Liver (tissue), 9 donors: ENCODE results near the gene CSNK1A1L. TPM values are rescaled to one million over a fixed set of nuclear protein-coding genes. Genes with fewer than 3 reads are reported as not detected.

Source experiments
- DNase-seq: peaks from one replicate; pipeline ENCODE4 v3.0.0-alpha.2; 2017; ENCODE audit warnings: low spot score
- H3K27ac ChIP-seq, 2 donors: one replicate each; pipeline ENCODE4 v1.7.0; 2013; ENCODE audit warnings: inconsistent platforms in 2 of 2, low read length in 2 of 2, control low read depth in 1 of 2, low read depth in 1 of 2, mild to moderate bottlenecking in 1 of 2
- H3K27me3 ChIP-seq, 4 donors: one replicate each; pipeline versions ENCODE4 v1.6.1 to v1.7.0; 2013; ENCODE audit warnings: low read length in 3 of 4, inconsistent platforms in 1 of 4, mild to moderate bottlenecking in 1 of 4, moderate library complexity in 1 of 4; ENCODE audit not compliant: control insufficient read depth in 4 of 4, insufficient read depth in 4 of 4
- H3K36me3 ChIP-seq, 4 donors: one replicate each; pipeline versions ENCODE4 v1.6.1 to v1.7.0; 2013; ENCODE audit warnings: low read length in 3 of 4, mild to moderate bottlenecking in 3 of 4, low read depth in 1 of 4, moderate library complexity in 1 of 4; ENCODE audit not compliant: control insufficient read depth in 4 of 4, insufficient read depth in 3 of 4
- H3K4me1 ChIP-seq, 4 donors: one replicate each; pipeline versions ENCODE4 v1.6.1 to v1.7.0; 2013; ENCODE audit warnings: low read length in 3 of 4, mild to moderate bottlenecking in 3 of 4, moderate library complexity in 1 of 4; ENCODE audit not compliant: control insufficient read depth in 4 of 4, insufficient read depth in 4 of 4
- H3K4me3 ChIP-seq, 3 donors: one replicate each; pipeline versions ENCODE4 v1.6.1 to v1.7.0; 2013; ENCODE audit warnings: low read length in 3 of 3, control low read depth in 1 of 3, low read depth in 1 of 3, mild to moderate bottlenecking in 1 of 3
- H3K9ac ChIP-seq, 2 donors: one replicate each; pipeline ENCODE4 v1.7.0; 2013; ENCODE audit warnings: low read length in 2 of 2, mild to moderate bottlenecking in 2 of 2, moderate library complexity in 2 of 2, control low read depth in 1 of 2, low read depth in 1 of 2
- H3K9me3 ChIP-seq, 4 donors: one replicate each; pipeline versions ENCODE4 v1.6.1 to v1.7.0; 2013; ENCODE audit warnings: low read length in 3 of 4; ENCODE audit not compliant: control insufficient read depth in 4 of 4
- EGR1 ChIP-seq, 2 donors: IDR thresholded peaks; 2 replicates each; pipeline ENCODE4 v1.6.1; 2016 to 2018; ENCODE audit warnings: antibody characterized with exemption in 2 of 2, low read depth in 2 of 2
- FOXA1 ChIP-seq: IDR thresholded peaks from 2 replicates; pipeline ENCODE4 v1.6.1; 2016; ENCODE audit warnings: antibody characterized with exemption
- FOXA2 ChIP-seq: IDR thresholded peaks from 2 replicates; pipeline ENCODE4 v1.6.1; 2016; ENCODE audit warnings: antibody characterized with exemption
- HNF4A ChIP-seq, 2 donors: conservative IDR thresholded peaks; 2 replicates each; pipeline ENCODE4 v1.6.1; 2016; ENCODE audit warnings: antibody characterized with exemption in 2 of 2, mild to moderate bottlenecking in 2 of 2
- JUND ChIP-seq, 2 donors: IDR thresholded peaks; 2 replicates each; pipeline ENCODE4 v1.6.1; 2016; ENCODE audit warnings: antibody characterized with exemption in 2 of 2
- NR2F2 ChIP-seq: IDR thresholded peaks from 2 replicates; pipeline ENCODE4 v1.6.1; 2016; ENCODE audit warnings: antibody characterized with exemption
- RAD21 ChIP-seq, 2 donors: IDR thresholded peaks; 2 replicates each; pipeline ENCODE4 v1.6.1; 2016; ENCODE audit warnings: antibody characterized with exemption in 2 of 2, mild to moderate bottlenecking in 2 of 2
- RXRA ChIP-seq, 2 donors: IDR thresholded peaks; 2 replicates each; pipeline ENCODE4 v1.6.1; 2017 to 2018; ENCODE audit warnings: antibody characterized with exemption in 2 of 2, mild to moderate bottlenecking in 1 of 2
- SP1 ChIP-seq: IDR thresholded peaks from 2 replicates; pipeline ENCODE4 v1.6.1; 2018; ENCODE audit warnings: antibody characterized with exemption, mild to moderate bottlenecking
- TAF1 ChIP-seq: conservative IDR thresholded peaks from 2 replicates; pipeline ENCODE4 v1.6.1; 2016; ENCODE audit warnings: antibody characterized with exemption, mild to moderate bottlenecking
- WGBS: extraction: QIAGEN DNeasy Blood & Tissue Kit; methylation state at CpG from one replicate; pipeline ENCODE4 v1.1.7; 2013; 5-methylcytosine and 5-hydroxymethylcytosine counted together
- polyA plus RNA-seq, 2 donors: library from polyadenylated mRNA; stranded (reverse) in 1 of 2; unstranded in 1 of 2; fragments of 200-250 nt in 1 of 2; fragments of >200 nt in 1 of 2; fragmentation: Nextera tagmentation in 1 of 2; extraction: Ambion mirVana in 1 of 2; gene quantifications; one replicate each; pipeline versions ENCODE4 v1.2.1 to v1.2.3, GENCODE V29; 2013 to 2015
- total RNA-seq, 2 donors: library from RNA; depleted of rRNA; stranded (reverse); fragments of >200 nt; gene quantifications; one replicate each; pipeline ENCODE4 v1.2.3, GENCODE V29; 2014
- TF ChIP-seq, protein P1 (sequence below): IDR thresholded peaks from 2 replicates; pipeline ENCODE4 v1.6.1; 2016; ENCODE audit warnings: antibody characterized with exemption
- TF ChIP-seq, protein P2 (sequence below): IDR thresholded peaks from 2 replicates; pipeline ENCODE4 v1.6.1; 2016; ENCODE audit warnings: antibody characterized with exemption
- TF ChIP-seq, protein P3 (sequence below): IDR thresholded peaks from 2 replicates; pipeline ENCODE4 v1.6.1; 2016; ENCODE audit warnings: antibody characterized with exemption, mild to moderate bottlenecking
- TF ChIP-seq, protein P4 (sequence below): IDR thresholded peaks from 2 replicates; pipeline ENCODE4 v1.6.1; 2016; ENCODE audit warnings: antibody characterized with exemption
- donor health status: healthy.
- donor health status: healthy.
- donor health status: healthy.
- donor health status: healthy.
- donor health status: healthy.

Gene CSNK1A1L
- total and polyA plus RNA-seq, 4 donors, result not detected

DNA sequence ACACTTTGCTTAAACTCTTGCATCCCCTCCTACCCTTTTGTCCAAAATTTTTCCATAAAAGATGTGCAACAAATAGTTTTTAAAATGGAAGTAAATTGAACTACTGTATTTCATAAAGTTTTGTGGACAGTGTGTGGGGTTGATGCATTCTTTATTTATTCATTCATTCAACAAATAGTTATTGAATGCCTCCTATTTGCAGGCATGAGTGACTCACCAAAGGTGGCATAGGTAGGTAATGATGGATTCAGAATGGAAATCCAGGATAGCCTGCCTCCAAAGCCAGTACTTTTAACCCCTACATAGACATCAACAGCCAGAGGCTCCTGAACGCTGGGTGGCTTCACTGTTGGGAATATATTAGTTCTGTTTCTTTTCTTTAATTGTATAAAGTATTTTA, 2.4 kb upstream of the CSNK1A1L start (continued):
- TF ChIP-seq, protein P1, sequence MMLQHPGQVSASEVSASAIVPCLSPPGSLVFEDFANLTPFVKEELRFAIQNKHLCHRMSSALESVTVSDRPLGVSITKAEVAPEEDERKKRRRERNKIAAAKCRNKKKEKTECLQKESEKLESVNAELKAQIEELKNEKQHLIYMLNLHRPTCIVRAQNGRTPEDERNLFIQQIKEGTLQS, result no peak
- no peak for TF ChIP-seq FOXA1
- TF ChIP-seq TAF1, result no peak
- no peak for TF ChIP-seq FOXA2
- no peak for TF ChIP-seq NR2F2
- no peak for TF ChIP-seq EGR1 (IDR thresholded peaks at IDR 0.05; ENCODE audit: low read depth in 2 of 2)
- TF ChIP-seq JUND (IDR thresholded peaks at IDR 0.05), result no peak
- no peak for TF ChIP-seq SP1
- TF ChIP-seq RXRA (IDR thresholded peaks at IDR 0.05), result no peak

DNA sequence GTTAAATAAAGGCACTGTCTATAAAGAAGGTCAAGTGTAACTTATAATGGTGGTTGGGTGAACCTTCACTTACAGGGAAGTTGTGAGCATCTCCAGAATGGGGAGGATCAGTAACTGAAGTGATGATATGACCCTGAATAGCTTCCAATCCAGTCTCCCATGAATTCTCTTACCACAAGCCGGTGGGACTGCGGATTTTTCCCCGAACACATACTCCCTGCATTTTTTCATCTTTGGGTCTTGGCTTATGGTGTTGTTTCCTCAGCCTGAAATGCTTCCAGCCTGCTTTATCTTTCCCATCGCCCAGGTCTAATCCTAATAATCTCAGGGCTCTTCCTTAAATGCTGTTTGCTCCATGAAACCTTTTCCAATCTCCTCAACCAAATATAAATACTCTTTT, 2.0 kb upstream of the CSNK1A1L start:
- WGBS, result 78% methylated on average over 4 of the region's 4 CpGs

More for the DNA sequence above, 2.0 kb upstream of the CSNK1A1L start:
- H3K27me3 ChIP-seq, result no peaks in the 10 kb centered on the region
- no peaks in the 10 kb centered on the region for H3K36me3 ChIP-seq
- no peak overlapping the region for H3K9ac ChIP-seq
- H3K27ac ChIP-seq, result no peak overlapping the region
- H3K9me3 ChIP-seq, result peaks cover 0 to 3% (median 1%) of the 10 kb centered on the region in 4 donors
- H3K4me3 ChIP-seq, result no peak overlapping the region
- TF ChIP-seq, protein P2, sequence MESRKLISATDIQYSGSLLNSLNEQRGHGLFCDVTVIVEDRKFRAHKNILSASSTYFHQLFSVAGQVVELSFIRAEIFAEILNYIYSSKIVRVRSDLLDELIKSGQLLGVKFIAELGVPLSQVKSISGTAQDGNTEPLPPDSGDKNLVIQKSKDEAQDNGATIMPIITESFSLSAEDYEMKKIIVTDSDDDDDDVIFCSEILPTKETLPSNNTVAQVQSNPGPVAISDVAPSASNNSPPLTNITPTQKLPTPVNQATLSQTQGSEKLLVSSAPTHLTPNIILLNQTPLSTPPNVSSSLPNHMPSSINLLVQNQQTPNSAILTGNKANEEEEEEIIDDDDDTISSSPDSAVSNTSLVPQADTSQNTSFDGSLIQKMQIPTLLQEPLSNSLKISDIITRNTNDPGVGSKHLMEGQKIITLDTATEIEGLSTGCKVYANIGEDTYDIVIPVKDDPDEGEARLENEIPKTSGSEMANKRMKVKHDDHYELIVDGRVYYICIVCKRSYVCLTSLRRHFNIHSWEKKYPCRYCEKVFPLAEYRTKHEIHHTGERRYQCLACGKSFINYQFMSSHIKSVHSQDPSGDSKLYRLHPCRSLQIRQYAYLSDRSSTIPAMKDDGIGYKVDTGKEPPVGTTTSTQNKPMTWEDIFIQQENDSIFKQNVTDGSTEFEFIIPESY, result no peak
- TF ChIP-seq RAD21 (IDR thresholded peaks at IDR 0.05), result no peak
- TF ChIP-seq, protein P1, result no peak
- no peak for TF ChIP-seq HNF4A (conservative IDR thresholded peaks at IDR 0.05)
- TF ChIP-seq EGR1 (IDR thresholded peaks at IDR 0.05; ENCODE audit: low read depth in 2 of 2), result no peak
- TF ChIP-seq NR2F2, result no peak
- no peak for TF ChIP-seq TAF1
- TF ChIP-seq, protein P3, sequence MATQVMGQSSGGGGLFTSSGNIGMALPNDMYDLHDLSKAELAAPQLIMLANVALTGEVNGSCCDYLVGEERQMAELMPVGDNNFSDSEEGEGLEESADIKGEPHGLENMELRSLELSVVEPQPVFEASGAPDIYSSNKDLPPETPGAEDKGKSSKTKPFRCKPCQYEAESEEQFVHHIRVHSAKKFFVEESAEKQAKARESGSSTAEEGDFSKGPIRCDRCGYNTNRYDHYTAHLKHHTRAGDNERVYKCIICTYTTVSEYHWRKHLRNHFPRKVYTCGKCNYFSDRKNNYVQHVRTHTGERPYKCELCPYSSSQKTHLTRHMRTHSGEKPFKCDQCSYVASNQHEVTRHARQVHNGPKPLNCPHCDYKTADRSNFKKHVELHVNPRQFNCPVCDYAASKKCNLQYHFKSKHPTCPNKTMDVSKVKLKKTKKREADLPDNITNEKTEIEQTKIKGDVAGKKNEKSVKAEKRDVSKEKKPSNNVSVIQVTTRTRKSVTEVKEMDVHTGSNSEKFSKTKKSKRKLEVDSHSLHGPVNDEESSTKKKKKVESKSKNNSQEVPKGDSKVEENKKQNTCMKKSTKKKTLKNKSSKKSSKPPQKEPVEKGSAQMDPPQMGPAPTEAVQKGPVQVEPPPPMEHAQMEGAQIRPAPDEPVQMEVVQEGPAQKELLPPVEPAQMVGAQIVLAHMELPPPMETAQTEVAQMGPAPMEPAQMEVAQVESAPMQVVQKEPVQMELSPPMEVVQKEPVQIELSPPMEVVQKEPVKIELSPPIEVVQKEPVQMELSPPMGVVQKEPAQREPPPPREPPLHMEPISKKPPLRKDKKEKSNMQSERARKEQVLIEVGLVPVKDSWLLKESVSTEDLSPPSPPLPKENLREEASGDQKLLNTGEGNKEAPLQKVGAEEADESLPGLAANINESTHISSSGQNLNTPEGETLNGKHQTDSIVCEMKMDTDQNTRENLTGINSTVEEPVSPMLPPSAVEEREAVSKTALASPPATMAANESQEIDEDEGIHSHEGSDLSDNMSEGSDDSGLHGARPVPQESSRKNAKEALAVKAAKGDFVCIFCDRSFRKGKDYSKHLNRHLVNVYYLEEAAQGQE, result no peak
- no peak for TF ChIP-seq SP1
- TF ChIP-seq RXRA (IDR thresholded peaks at IDR 0.05), result no peak
- TF ChIP-seq, protein P4, sequence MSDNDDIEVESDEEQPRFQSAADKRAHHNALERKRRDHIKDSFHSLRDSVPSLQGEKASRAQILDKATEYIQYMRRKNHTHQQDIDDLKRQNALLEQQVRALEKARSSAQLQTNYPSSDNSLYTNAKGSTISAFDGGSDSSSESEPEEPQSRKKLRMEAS, result no peak
- DNase-seq, result no peak
- H3K4me1 ChIP-seq, result no peaks in the 10 kb centered on the region
